HG03342 (cell line): ENCODE data around the gene TGFBI.

Experiments used
- ATAC-seq: cut with Tn5 transposase; IDR thresholded peaks from one replicate; pipeline ENCODE4 v1.9.1; 2021; ENCODE audit warnings: mild to moderate bottlenecking, moderate library complexity; ENCODE audit not compliant: unreplicated experiment

Gene TGFBI

GRCh38 chr5:136084698-136085097 is 55.9 kb downstream of the TGFBI start:
- no peak for ATAC-seq

DNA sequence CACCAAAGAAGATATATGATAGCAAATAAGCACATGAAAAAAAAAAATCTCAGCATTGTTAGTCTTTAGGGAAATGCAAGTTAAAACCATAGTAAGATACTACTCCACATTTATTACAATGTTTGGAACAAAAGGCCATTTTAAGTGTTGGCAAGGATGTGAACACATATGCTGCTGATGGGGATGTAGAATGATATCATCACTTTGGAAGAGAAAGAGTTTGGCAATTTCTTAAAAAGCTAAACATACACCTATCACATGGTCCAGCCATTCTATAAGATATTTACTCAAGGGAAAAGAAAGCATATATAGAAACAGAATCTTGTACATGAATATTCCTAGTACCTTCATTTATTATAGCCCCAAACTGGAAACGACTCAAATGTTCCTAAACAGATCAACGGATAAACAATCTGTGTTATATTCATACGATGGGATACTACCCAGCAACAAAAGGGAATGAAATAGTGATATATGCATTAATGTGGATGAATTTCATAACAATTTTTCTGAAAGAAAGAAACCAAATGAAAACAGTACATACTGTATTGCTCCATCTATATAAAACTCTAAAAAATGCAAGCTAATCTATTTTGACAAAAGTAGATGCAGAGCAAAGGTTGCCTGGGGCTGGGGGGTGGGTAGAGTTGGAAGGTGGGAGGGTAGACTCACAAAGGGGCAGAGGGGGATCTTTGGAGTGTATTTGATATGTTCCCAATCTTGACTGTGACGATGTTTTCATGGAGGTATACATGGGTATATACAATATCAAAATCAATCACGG is 58.2 kb downstream of the TGFBI start:
- no peak for ATAC-seq

GRCh38 chr5:136087961-136088871 is 59.4 kb downstream of the TGFBI start:
- ATAC-seq = no peak

GRCh38 chr5:136089791-136090190 is 61.0 kb downstream of the TGFBI start:
- ATAC-seq = no peak

- ATAC-seq = no peak
Observed at GRCh38 chr5:136090319-136090718, 61.5 kb downstream of the TGFBI start.

- ATAC-seq = no peak
Observed at GRCh38 chr5:136094189-136094912, 65.6 kb downstream of the TGFBI start.

- no peak for ATAC-seq
Observed at GRCh38 chr5:136094913-136095641, 66.3 kb downstream of the TGFBI start.

DNA sequence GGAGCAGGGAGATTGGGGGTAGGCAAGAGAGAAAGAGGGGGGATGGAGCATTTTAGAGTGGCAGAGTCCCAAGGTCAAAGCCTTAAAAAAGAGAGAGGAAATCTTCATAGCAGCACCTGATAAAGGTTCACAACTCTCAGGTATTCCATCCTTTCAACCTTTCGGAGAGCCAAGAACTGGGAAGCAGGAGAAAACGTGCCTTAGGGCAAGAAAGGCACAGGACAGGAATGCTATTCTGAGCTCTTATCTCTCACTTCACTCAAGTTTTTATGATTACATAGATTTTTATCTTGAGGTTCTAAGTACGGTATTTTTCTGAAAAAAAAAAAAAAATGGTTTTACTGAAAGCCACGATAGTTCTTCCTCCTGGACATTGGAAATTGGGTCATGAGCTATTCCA is 69.4 kb downstream of the TGFBI start:
- no peak for ATAC-seq

DNA sequence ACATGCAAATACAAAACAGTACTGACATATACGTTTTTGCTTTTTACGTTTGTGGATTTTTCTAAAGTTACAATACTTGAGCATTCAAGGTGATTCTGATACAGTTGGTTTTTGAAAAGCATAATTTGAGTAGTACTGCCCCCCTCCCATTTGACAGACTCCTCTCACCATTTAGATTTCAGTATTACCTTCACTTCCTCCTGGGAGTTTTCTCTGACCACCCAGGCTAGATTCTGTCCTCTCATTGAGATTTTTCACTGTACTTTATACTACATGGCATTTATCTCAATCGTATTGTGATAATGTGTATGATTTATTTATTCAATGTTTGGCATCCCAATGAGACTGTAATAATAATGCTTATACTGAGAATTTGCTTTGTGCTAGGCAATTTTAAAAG is 71.1 kb downstream of the TGFBI start:
- no peak for ATAC-seq

GRCh38 chr5:136101884-136102283 is 73.1 kb downstream of the TGFBI start:
- ATAC-seq = no peak

- ATAC-seq = peak; percentile 65
Observed at GRCh38 chr5:136103118-136103517, 74.3 kb downstream of the TGFBI start.

GRCh38 chr5:136104306-136104965 is 75.6 kb downstream of the TGFBI start:
- ATAC-seq = no peak

GRCh38 chr5:136106351-136107031 is 77.7 kb downstream of the TGFBI start:
- ATAC-seq = no peak

DNA sequence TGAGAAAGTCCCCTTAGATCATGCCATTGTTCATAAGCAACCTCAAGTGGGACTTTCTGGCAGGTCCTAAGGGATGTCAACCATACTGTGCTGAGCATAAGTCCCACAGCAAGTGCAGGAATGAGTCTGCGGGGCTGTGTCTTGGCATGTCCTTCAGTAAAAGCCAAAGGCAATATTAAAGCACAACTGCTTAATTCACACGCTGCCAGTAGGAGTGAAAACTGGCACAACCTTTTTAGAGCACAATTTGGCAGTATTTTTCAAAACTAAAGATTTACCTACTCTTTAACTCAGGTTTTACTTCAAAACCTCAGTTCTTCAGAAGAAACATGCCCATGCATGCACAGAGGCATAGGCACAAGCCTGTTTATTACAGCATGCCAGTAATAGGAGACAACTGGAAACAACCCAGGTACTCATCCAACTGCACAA is 79.4 kb downstream of the TGFBI start:
- no peak for ATAC-seq

DNA sequence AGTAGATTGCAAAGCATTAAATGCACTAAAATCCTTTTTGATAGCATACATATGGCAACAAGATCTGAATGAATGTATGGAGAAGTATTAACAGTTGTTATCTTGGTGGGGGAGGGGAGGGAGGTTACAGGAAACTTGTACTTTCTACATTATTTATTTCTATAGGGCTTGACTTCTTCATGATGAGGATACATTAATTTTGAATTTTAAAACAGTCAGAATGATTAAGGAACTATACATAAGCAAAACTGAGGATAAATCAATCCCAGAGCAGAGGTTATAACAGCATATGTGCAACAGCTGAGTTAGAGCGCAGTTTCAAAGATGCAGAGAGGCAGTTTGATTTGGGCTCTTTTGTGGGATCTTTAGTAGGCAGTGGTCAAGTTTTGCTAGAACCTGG is 80.0 kb downstream of the TGFBI start:
- ATAC-seq = no peak

DNA sequence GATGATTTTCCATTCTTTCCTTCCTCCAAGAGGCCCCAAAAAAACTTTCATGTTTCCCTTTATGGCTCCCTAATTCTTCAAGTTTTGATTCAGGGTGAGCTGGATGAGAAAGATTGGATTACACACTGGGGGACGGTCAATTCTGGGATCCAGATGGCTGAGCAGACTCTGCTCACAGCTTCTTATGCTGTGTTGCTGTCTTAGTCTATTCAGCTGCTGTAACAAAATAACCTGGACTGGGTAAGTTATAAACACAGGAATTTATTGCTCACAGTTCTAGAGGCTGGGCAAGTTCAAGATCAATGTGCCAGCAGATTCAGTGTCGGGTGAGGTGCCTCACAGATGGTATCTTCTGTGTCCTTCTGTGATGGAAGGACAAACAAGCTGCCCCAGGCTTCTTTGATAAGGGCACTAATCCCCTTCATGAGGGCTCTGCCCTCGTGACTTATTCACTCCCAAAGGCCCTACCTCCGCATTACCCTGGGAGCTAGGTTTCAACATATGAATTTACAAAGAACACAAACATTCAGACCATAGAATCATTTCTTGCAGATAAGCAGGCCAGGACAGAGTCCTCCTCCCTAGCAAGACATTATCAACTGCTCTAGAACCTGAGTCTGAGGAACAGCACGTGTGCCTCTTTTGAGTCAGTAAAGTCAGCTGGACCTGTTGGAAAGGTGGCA is 80.8 kb downstream of the TGFBI start:
- no peak for ATAC-seq
